ENCODE measurements around the gene AKT1S1.
"Not testable (repeated sequence)": the region's sequence is repeated elsewhere in the genome, so short reads cannot be mapped to it uniquely, and the experiment has no call there.

Gene AKT1S1

GRCh38 chr19:49824662-49825061 is 52.5 kb downstream of the AKT1S1 start:
- H2BK120ac ChIP-seq (ENCODE audit: insufficient read depth, low read length, poor library complexity) = no peak overlapping the region
- H4K12ac ChIP-seq (ENCODE audit: low read depth, low read length) = no peak overlapping the region
- no peak overlapping the region for H3K23ac ChIP-seq (ENCODE audit: low read length)
- H3K4me2 ChIP-seq (ENCODE audit: low read length) = no peak overlapping the region
- H2BK5ac ChIP-seq (ENCODE audit: low read depth, low read length, poor library complexity) = no peak overlapping the region
- H4K91ac ChIP-seq (ENCODE audit: low read depth, low read length) = no peak overlapping the region
- H3K36me3 ChIP-seq (ENCODE audit: control insufficient read depth in 1 of 2, insufficient read depth in 2 of 2, low read length in 2 of 2) = peaks cover 42 to 49% of the 10 kb centered on the region in 2 experiments
- no peak overlapping the region for H3K14ac ChIP-seq (ENCODE audit: low read length)
- DNase-seq = no peak
- H3K9ac ChIP-seq (ENCODE audit: low read length) = no peak overlapping the region
- H3K79me2 ChIP-seq (ENCODE audit: control insufficient read depth, insufficient read depth, low read length, poor library complexity) = no peaks in the 10 kb centered on the region
- peaks cover 4% of the 10 kb centered on the region for H3K9me3 ChIP-seq (ENCODE audit: insufficient read depth, low read depth, low read length)
- H3K4me3 ChIP-seq (ENCODE audit: low read depth, low read length) = no peak overlapping the region
- H3K4me1 ChIP-seq (ENCODE audit: control insufficient read depth in 1 of 2, insufficient read depth in 2 of 2, low read length in 2 of 2) = no peaks in the 10 kb centered on the region
- no peak overlapping the region for H3K18ac ChIP-seq (ENCODE audit: low read length)
- no peak overlapping the region for H2BK12ac ChIP-seq (ENCODE audit: low read length)
- H3K4ac ChIP-seq (ENCODE audit: low read depth, low read length) = no peak overlapping the region
- H4K8ac ChIP-seq (ENCODE audit: low read depth, low read length) = no peak overlapping the region
- no peak overlapping the region for H2AFZ ChIP-seq (ENCODE audit: insufficient read depth, low read length, poor library complexity)
- no CpG with 5 or more reads among the region's 6 CpGs for WGBS (ENCODE audit: extremely low coverage, insufficient coverage, insufficient read length)
- no peaks in the 10 kb centered on the region for H3K79me1 ChIP-seq (ENCODE audit: low read length)
- H3K27ac ChIP-seq (ENCODE audit: low read depth, low read length) = no peak overlapping the region
- H2AK5ac ChIP-seq (ENCODE audit: low read length) = no peak overlapping the region
- no peaks in the 10 kb centered on the region for H3K27me3 ChIP-seq (ENCODE audit: insufficient read depth, low read length)

GRCh38 chr19:49823472-49823871 is 53.7 kb downstream of the AKT1S1 start:
- H3K14ac ChIP-seq (ENCODE audit: low read length) = no peak overlapping the region

GRCh38 chr19:49820125-49820524 is 57.0 kb downstream of the AKT1S1 start:
- Histone ChIP-seq H2AFZ (ENCODE audit: insufficient read depth, low read length, poor library complexity) (no peak overlapping the region), H3K9me3 (ENCODE audit: insufficient read depth, low read depth, low read length) (no peaks in the 10 kb centered on the region), H3K79me2 (ENCODE audit: control insufficient read depth, insufficient read depth, low read length, poor library complexity) (peaks cover 10% of the 10 kb centered on the region), H4K8ac (ENCODE audit: low read depth, low read length) (no peak overlapping the region), H3K4me2 (ENCODE audit: low read length) (no peak overlapping the region), H3K36me3 (ENCODE audit: control insufficient read depth in 1 of 2, insufficient read depth in 2 of 2, low read length in 2 of 2) (peaks cover 19 to 20% of the 10 kb centered on the region in 2 experiments), H2BK120ac (ENCODE audit: insufficient read depth, low read length, poor library complexity) (no peak overlapping the region), H3K23ac (ENCODE audit: low read length) (no peak overlapping the region), H2BK5ac (ENCODE audit: low read depth, low read length, poor library complexity) (no peak overlapping the region), H3K4me3 (ENCODE audit: low read depth, low read length) (no peak overlapping the region), H3K27me3 (ENCODE audit: insufficient read depth, low read length) (no peaks in the 10 kb centered on the region), H4K12ac (ENCODE audit: low read depth, low read length) (no peak overlapping the region), H3K27ac (ENCODE audit: low read depth, low read length) (no peak overlapping the region), H3K4ac (ENCODE audit: low read depth, low read length) (no peak overlapping the region), H4K91ac (ENCODE audit: low read depth, low read length) (no peak overlapping the region), H3K14ac (ENCODE audit: low read length) (no peak overlapping the region), H2BK12ac (ENCODE audit: low read length) (no peak overlapping the region), H3K18ac (ENCODE audit: low read length) (no peak overlapping the region), H3K79me1 (ENCODE audit: low read length) (peaks cover 10% of the 10 kb centered on the region), H2AK5ac (ENCODE audit: low read length) (no peak overlapping the region), H3K9ac (ENCODE audit: low read length) (no peak overlapping the region), H3K4me1 (ENCODE audit: control insufficient read depth in 1 of 2, insufficient read depth in 2 of 2, low read length in 2 of 2) (peaks cover 5% of the 10 kb centered on the region in 2 experiments)
- no CpG with 5 or more reads among the region's 10 CpGs for WGBS (ENCODE audit: extremely low coverage, insufficient coverage, insufficient read length)
- DNase-seq = no peak

More at GRCh38 chr19:49823472-49823871, 53.7 kb downstream of the AKT1S1 start:
- Histone ChIP-seq H4K12ac (ENCODE audit: low read depth, low read length) (no peak overlapping the region), H3K9ac (ENCODE audit: low read length) (no peak overlapping the region), H3K79me1 (ENCODE audit: low read length) (peaks cover 3% of the 10 kb centered on the region), H4K8ac (ENCODE audit: low read depth, low read length) (no peak overlapping the region), H2BK5ac (ENCODE audit: low read depth, low read length, poor library complexity) (no peak overlapping the region), H3K79me2 (ENCODE audit: control insufficient read depth, insufficient read depth, low read length, poor library complexity) (peaks cover 4% of the 10 kb centered on the region), H3K27me3 (ENCODE audit: insufficient read depth, low read length) (no peaks in the 10 kb centered on the region), H3K4me2 (ENCODE audit: low read length) (no peak overlapping the region), H3K23ac (ENCODE audit: low read length) (no peak overlapping the region), H2AFZ (ENCODE audit: insufficient read depth, low read length, poor library complexity) (no peak overlapping the region), H3K4ac (ENCODE audit: low read depth, low read length) (no peak overlapping the region), H2BK12ac (ENCODE audit: low read length) (no peak overlapping the region), H3K4me3 (ENCODE audit: low read depth, low read length) (no peak overlapping the region), H3K27ac (ENCODE audit: low read depth, low read length) (no peak overlapping the region), H2AK5ac (ENCODE audit: low read length) (no peak overlapping the region), H2BK120ac (ENCODE audit: insufficient read depth, low read length, poor library complexity) (no peak overlapping the region), H3K18ac (ENCODE audit: low read length) (no peak overlapping the region), H4K91ac (ENCODE audit: low read depth, low read length) (no peak overlapping the region), H3K9me3 (ENCODE audit: insufficient read depth, low read depth, low read length) (peaks cover 4% of the 10 kb centered on the region), H3K36me3 (ENCODE audit: control insufficient read depth in 1 of 2, insufficient read depth in 2 of 2, low read length in 2 of 2) (peaks cover 34 to 38% of the 10 kb centered on the region in 2 experiments), H3K4me1 (ENCODE audit: control insufficient read depth in 1 of 2, insufficient read depth in 2 of 2, low read length in 2 of 2) (peaks cover 5% of the 10 kb centered on the region in 2 experiments)
- no peak for DNase-seq
- no CpG with 5 or more reads among the region's 12 CpGs for WGBS (ENCODE audit: extremely low coverage, insufficient coverage, insufficient read length)

- H3K4me3 ChIP-seq (ENCODE audit: low read depth, low read length); H3K27me3 ChIP-seq (ENCODE audit: insufficient read depth, low read length); H3K9ac ChIP-seq (ENCODE audit: low read length); H3K9me3 ChIP-seq (ENCODE audit: insufficient read depth, low read depth, low read length); H3K79me1 ChIP-seq (ENCODE audit: low read length); H2AFZ ChIP-seq (ENCODE audit: insufficient read depth, low read length, poor library complexity); DNase-seq; H2BK12ac ChIP-seq (ENCODE audit: low read length); H3K79me2 ChIP-seq (ENCODE audit: control insufficient read depth, insufficient read depth, low read length, poor library complexity); H3K23ac ChIP-seq (ENCODE audit: low read length); H2AK5ac ChIP-seq (ENCODE audit: low read length); H2BK5ac ChIP-seq (ENCODE audit: low read depth, low read length, poor library complexity); H4K91ac ChIP-seq (ENCODE audit: low read depth, low read length); H4K8ac ChIP-seq (ENCODE audit: low read depth, low read length); H2BK120ac ChIP-seq (ENCODE audit: insufficient read depth, low read length, poor library complexity); H3K27ac ChIP-seq (ENCODE audit: low read depth, low read length); H3K4me1 ChIP-seq (ENCODE audit: control insufficient read depth in 1 of 2, insufficient read depth in 2 of 2, low read length in 2 of 2): not testable (repeated sequence)
- H4K12ac ChIP-seq (ENCODE audit: low read depth, low read length) = peak overlapping the region; percentile 48
- H3K4ac ChIP-seq (ENCODE audit: low read depth, low read length) = peak overlapping the region; percentile 77
- H3K36me3 ChIP-seq (ENCODE audit: control insufficient read depth in 1 of 2, insufficient read depth in 2 of 2, low read length in 2 of 2) = peaks cover 19 to 20% of the 10 kb centered on the region in 2 experiments
- H3K4me2 ChIP-seq (ENCODE audit: low read length) = peak overlapping the region; percentile 85
- peak overlapping the region; percentile 47 for H3K18ac ChIP-seq (ENCODE audit: low read length)
- WGBS (ENCODE audit: extremely low coverage, insufficient coverage, insufficient read length) = no CpG with 5 or more reads among the region's 7 CpGs
- peak overlapping the region; percentile 34 for H3K14ac ChIP-seq (ENCODE audit: low read length)
Observed at GRCh38 chr19:49819452-49820115, 57.6 kb downstream of the AKT1S1 start.
